Peyer's patch (tissue), 4 donors: Measurements from ENCODE around the gene KLHL29. TPM values are rescaled to one million over a fixed set of nuclear protein-coding genes. Genes with fewer than 3 reads are reported as not detected.

ENCODE experiments used
- DNase-seq, 3 donors: peaks; one replicate each; pipeline ENCODE4 v3.0.0-alpha.2; 2017 to 2019
- H3K27ac ChIP-seq, 4 donors: fragments of 200-600 bp; sonication (generic); one replicate each; pipeline ENCODE4 v1.5.1; 2016 to 2019
- H3K27me3 ChIP-seq, 2 donors: fragments of 200-600 bp; sonication (generic); one replicate each; pipeline ENCODE4 v1.5.1; 2019
- H3K36me3 ChIP-seq, 3 donors: fragments of 200-600 bp; sonication (generic); one replicate each; pipeline ENCODE4 v1.5.1; 2016 to 2019
- H3K4me1 ChIP-seq, 4 donors: fragments of 200-600 bp; sonication (generic); one replicate each; pipeline ENCODE4 v1.5.1; 2016 to 2019
- H3K4me3 ChIP-seq, 4 donors: fragments of 200-600 bp; sonication (generic); 1 replicate in 3 of 4; 2 replicates in 1 of 4; pipeline ENCODE4 v1.5.1; 2016 to 2019; ENCODE audit warnings: mild to moderate bottlenecking in 1 of 4
- H3K9me3 ChIP-seq, 4 donors: fragments of 200-600 bp; sonication (generic); one replicate each; pipeline ENCODE4 v1.5.1; 2016 to 2019; ENCODE audit warnings: mild to moderate bottlenecking in 1 of 4
- CTCF ChIP-seq, 6 experiments: fragments of 450-650 bp in 4 of 6; fragments of 200-600 bp in 2 of 6; sonication (generic) in 1 of 6; IDR thresholded peaks; one replicate each; pipeline ENCODE4 v1.5.1; 2017 to 2019; ENCODE audit warnings: antibody characterized with exemption in 6 of 6, mild to moderate bottlenecking in 3 of 6, moderate library complexity in 1 of 6
- POLR2A ChIP-seq, 2 donors: fragments of 450-650 bp; IDR thresholded peaks; one replicate each; pipeline ENCODE4 v1.5.1; 2017; ENCODE audit warnings: antibody characterized with exemption in 2 of 2, mild to moderate bottlenecking in 2 of 2, moderate library complexity in 2 of 2
- total RNA-seq, 4 donors: library from RNA; depleted of rRNA; stranded (reverse); fragments of >200 nt; gene quantifications; one replicate each; pipeline ENCODE4 v1.1.0, GENCODE V29; 2016

KLHL29 gene
- total RNA-seq, 4 donors from 2014 or later: 1.1 to 18.2 (median 5.0) TPM

GRCh38 chr2:23505218-23505983, 120.4 kb downstream of the KLHL29 start:
- no peak overlapping the region for H3K27ac ChIP-seq
- H3K4me3 ChIP-seq: no peak overlapping the region

GRCh38 chr2:23505984-23506380, 121.0 kb downstream of the KLHL29 start:
- TF ChIP-seq POLR2A (IDR thresholded peaks at IDR 0.05): no peak
- TF ChIP-seq CTCF (IDR thresholded peaks at IDR 0.05): no peak
- H3K36me3 ChIP-seq: no peaks in the 10 kb centered on the region
- H3K9me3 ChIP-seq: no peaks in the 10 kb centered on the region
- no peak overlapping the region for H3K27ac ChIP-seq
- peaks cover 0 to 12% (median 0%) of the 10 kb centered on the region in 4 donors for H3K4me1 ChIP-seq
- no peaks in the 10 kb centered on the region for H3K27me3 ChIP-seq
- no peak overlapping the region for H3K4me3 ChIP-seq
- DNase-seq: no peak

More at GRCh38 chr2:23505218-23505983, 120.4 kb downstream of the KLHL29 start:
- Histone ChIP-seq H3K27me3 (no peaks in the 10 kb centered on the region), H3K4me1 (peaks cover 0 to 12% (median 0%) of the 10 kb centered on the region in 4 donors), H3K36me3 (no peaks in the 10 kb centered on the region), H3K9me3 (no peaks in the 10 kb centered on the region)
- no peak for DNase-seq
- TF ChIP-seq POLR2A (IDR thresholded peaks at IDR 0.05) (no peak), CTCF (IDR thresholded peaks at IDR 0.05) (no peak)

- Histone ChIP-seq H3K27me3 (no peaks in the 10 kb centered on the region), H3K36me3 (no peaks in the 10 kb centered on the region), H3K9me3 (no peaks in the 10 kb centered on the region), H3K27ac (peak overlapping the region in 1 of 4 donors; percentile 25), H3K4me3 (no peak overlapping the region), H3K4me1 (peaks cover 0 to 12% (median 0%) of the 10 kb centered on the region in 4 donors)
- no peak for DNase-seq
- TF ChIP-seq CTCF (IDR thresholded peaks at IDR 0.05): no peak
- no peak for TF ChIP-seq POLR2A (IDR thresholded peaks at IDR 0.05)
Measured at GRCh38 chr2:23506531-23507266, 121.7 kb downstream of the KLHL29 start.

- TF ChIP-seq CTCF (IDR thresholded peaks at IDR 0.05) (no peak), POLR2A (IDR thresholded peaks at IDR 0.05) (no peak)
- H3K4me3 ChIP-seq: no peak overlapping the region
- H3K27ac ChIP-seq: no peak overlapping the region
- no peaks in the 10 kb centered on the region for H3K36me3 ChIP-seq
- H3K4me1 ChIP-seq: peaks cover 0 to 12% (median 0%) of the 10 kb centered on the region in 4 donors
- no peak for DNase-seq
- no peaks in the 10 kb centered on the region for H3K27me3 ChIP-seq
- no peaks in the 10 kb centered on the region for H3K9me3 ChIP-seq
Measured at GRCh38 chr2:23507267-23508065, 122.5 kb downstream of the KLHL29 start.

- Histone ChIP-seq H3K4me3 (no peak overlapping the region), H3K9me3 (no peaks in the 10 kb centered on the region), H3K27ac (no peak overlapping the region), H3K27me3 (no peaks in the 10 kb centered on the region), H3K4me1 (peaks cover 0 to 12% (median 0%) of the 10 kb centered on the region in 4 donors), H3K36me3 (no peaks in the 10 kb centered on the region)
- no peak for TF ChIP-seq CTCF (IDR thresholded peaks at IDR 0.05)
- no peak for TF ChIP-seq POLR2A (IDR thresholded peaks at IDR 0.05)
- DNase-seq: no peak
Measured at GRCh38 chr2:23508066-23508390, 123.0 kb downstream of the KLHL29 start.
